NCI-H128 (cell line): ENCODE results near the gene TOR4A.

Source experiments
- DNase-seq: peaks from one replicate; lab custom pipeline; 2025; ENCODE audit not compliant: unreplicated experiment; lab: John Stamatoyannopoulos, UW

Gene TOR4A

GRCh38 chr9:137331929-137332328, 54.4 kb downstream of the TOR4A start:
- DNase-seq: no peak
